OCI-LY7 (cell line): ENCODE measurements around the gene ATL2. TPM values are rescaled to one million over a fixed set of nuclear protein-coding genes. Genes with fewer than 3 reads are reported as not detected.

ENCODE experiments used
- BruUV-seq: library from RNA; stranded (reverse); fragments of 400-500 nt; replicated peaks from 2 replicates; lab custom pipeline; 2021; lab: Mats Ljungman, UMichigan
- CTCF ChIA-PET: fragments of 300-600 bp; sonication (Branson Sonifier 250); formaldehyde crosslinking; loops from one replicate; lab custom pipeline; 2022; ENCODE audit warnings: antibody characterized with exemption; ENCODE audit not compliant: unreplicated experiment; lab: Charles Lee
- POLR2A ChIA-PET: fragments of 300-600 bp; sonication (Branson Sonifier 250); formaldehyde crosslinking; loops from one replicate; lab custom pipeline; 2022; ENCODE audit warnings: antibody characterized with exemption; lab: Charles Lee
- DNase-seq: peaks from one replicate; pipeline ENCODE4 v3.0.0-alpha.2; 2015; ENCODE audit warnings: low spot score
- H2AFZ ChIP-seq: fragments of 200-600 bp; sonication (generic), shearing (Covaris generic); 2 replicates; pipeline ENCODE4 v1.6.1; 2014; ENCODE audit warnings: mild to moderate bottlenecking, antibody characterized with exemption, low read length, moderate library complexity
- H3K27ac ChIP-seq: fragments of 200-600 bp; sonication (generic); 2 replicates; pipeline ENCODE4 v1.5.1; 2014; ENCODE audit warnings: mixed run types, low read depth, mild to moderate bottlenecking, moderate library complexity, low read length, inconsistent platforms; ENCODE audit not compliant: poor library complexity, severe bottlenecking
- H3K36me3 ChIP-seq: fragments of 200-600 bp; sonication (generic); 2 replicates; pipeline ENCODE4 v1.6.1; 2014; ENCODE audit warnings: mild to moderate bottlenecking, antibody characterized with exemption, low read length, moderate library complexity, mixed read lengths; ENCODE audit not compliant: insufficient read depth
- H3K4me1 ChIP-seq: fragments of 200-600 bp; sonication (generic); 2 replicates; pipeline ENCODE4 v1.5.1; 2014; ENCODE audit warnings: mild to moderate bottlenecking, low read length; ENCODE audit not compliant: insufficient read depth, poor library complexity, severe bottlenecking
- H3K4me2 ChIP-seq: fragments of 200-600 bp; sonication (generic); 2 replicates; pipeline ENCODE4 v1.6.1; 2014; ENCODE audit warnings: mild to moderate bottlenecking, low read length
- H3K4me3 ChIP-seq: fragments of 200-600 bp; sonication (generic); 2 replicates; pipeline ENCODE4 v1.5.1; 2014; ENCODE audit warnings: mild to moderate bottlenecking, low read depth, low read length; ENCODE audit not compliant: poor library complexity, severe bottlenecking
- H3K79me2 ChIP-seq: fragments of 200-600 bp; sonication (generic); 2 replicates; pipeline ENCODE4 v1.6.1; 2016; ENCODE audit warnings: low read depth, mild to moderate bottlenecking, low read length, moderate library complexity, mixed read lengths; ENCODE audit not compliant: insufficient read depth
- H3K9me2 ChIP-seq: fragments of 200-600 bp; sonication (generic); 2 replicates; pipeline ENCODE4 v1.6.1; 2016; ENCODE audit warnings: mild to moderate bottlenecking, low read length, mixed read lengths; ENCODE audit not compliant: insufficient read depth
- H3K9me3 ChIP-seq: fragments of 200-600 bp; sonication (generic); 2 replicates; pipeline ENCODE4 v1.6.1; 2014; ENCODE audit warnings: mild to moderate bottlenecking, mixed run types, low read length, mixed read lengths
- H4K20me1 ChIP-seq: fragments of 200-600 bp; sonication (generic); 2 replicates; pipeline ENCODE4 v1.6.1; 2014; ENCODE audit warnings: mild to moderate bottlenecking, antibody characterized with exemption, low read length, moderate library complexity, mixed read lengths; ENCODE audit not compliant: insufficient read depth
- CTCF ChIP-seq: fragments of 200-600 bp; sonication (generic); conservative IDR thresholded peaks from 2 replicates; pipeline ENCODE4 v1.5.1; 2014; ENCODE audit warnings: mild to moderate bottlenecking, antibody characterized with exemption, low read length, moderate library complexity, mixed read lengths
- EZH2phosphoT487 ChIP-seq: fragments of 200-600 bp; sonication (generic); IDR thresholded peaks from 2 replicates; pipeline ENCODE4 v1.6.1; 2018; ENCODE audit warnings: low read depth, borderline replicate concordance, mild to moderate bottlenecking, mixed run types, antibody characterized with exemption, low read length, moderate library complexity, mixed read lengths
- intact Hi-C: fragments of 100-400 bp; cut with micrococcal nuclease; formaldehyde crosslinking; loops from one replicate; pipeline ENCODE4 v1.10.0; 2022; ENCODE audit not compliant: unreplicated experiment
- total RNA-seq, 2 experiments: library from RNA; depleted of rRNA in 1 of 2; stranded (reverse); fragments of >200 nt in 1 of 2; shearing (Covaris generic) in 1 of 2; gene quantifications; 2 replicates each; pipeline ENCODE4 v1.2.3, GENCODE V29; 2014 to 2022

The ATL2 gene
- total RNA-seq, 2 experiments from 2014 or later = 135 to 142 TPM

GRCh38 chr2:38344813-38345212, 32.3 kb downstream of the ATL2 start:
- Histone ChIP-seq H3K4me3 (no peak overlapping the region), H3K79me2 (peaks cover 87% of the 10 kb centered on the region), H3K4me2 (no peak overlapping the region), H3K9me3 (peaks cover 12% of the 10 kb centered on the region; the same call in 1 of the 2 replicates), H4K20me1 (no peaks in the 10 kb centered on the region), H2AFZ (no peak overlapping the region), H3K9me2 (no peaks in the 10 kb centered on the region), H3K36me3 (peaks cover 90% of the 10 kb centered on the region), H3K27ac (no peak overlapping the region), H3K4me1 (no peaks in the 10 kb centered on the region)
- DNase-seq = no peak
- ChIA-PET CTCF (no interaction called here), POLR2A (interaction anchor here (0.6 to 0.7 kb wide), 2 partner anchors 14 to 124 kb away, joined by 3 read pairs; no protein-coding TSS in a partner anchor)
- no TSS peak for BruUV-seq
- no peak for TF ChIP-seq CTCF
- no peak for TF ChIP-seq EZH2phosphoT487
- intact Hi-C loops = no loop called here

GRCh38 chr2:38343212-38343611, 33.9 kb downstream of the ATL2 start:
- Histone ChIP-seq H3K79me2 (peaks cover 83% of the 10 kb centered on the region), H3K4me1 (no peaks in the 10 kb centered on the region), H2AFZ (no peak overlapping the region), H3K9me3 (peaks cover 12% of the 10 kb centered on the region; the same call in 1 of the 2 replicates), H4K20me1 (no peaks in the 10 kb centered on the region), H3K9me2 (no peaks in the 10 kb centered on the region), H3K36me3 (peaks cover 100% of the 10 kb centered on the region), H3K4me2 (no peak overlapping the region), H3K27ac (no peak overlapping the region), H3K4me3 (no peak overlapping the region)
- POLR2A ChIA-PET = interaction anchor here (0.6 to 1.9 kb wide), 8 partner anchors 10 to 1463 kb away, joined by 3 to 12 read pairs (median 6); no protein-coding TSS in a partner anchor
- no peak for DNase-seq
- TF ChIP-seq CTCF (no peak), EZH2phosphoT487 (no peak)
- CTCF ChIA-PET = interaction anchor here (0.6 kb wide), 1 partner anchor 34 kb away, joined by 3 read pairs; no protein-coding TSS in a partner anchor
- BruUV-seq = no TSS peak
- intact Hi-C loops = no loop called here

GRCh38 chr2:38336621-38337020, 40.5 kb downstream of the ATL2 start:
- H4K20me1 ChIP-seq = no peaks in the 10 kb centered on the region
- no peaks in the 10 kb centered on the region for H3K4me1 ChIP-seq
- no peaks in the 10 kb centered on the region for H3K9me2 ChIP-seq
- no peak overlapping the region for H3K4me3 ChIP-seq
- H3K4me2 ChIP-seq = no peak overlapping the region
- H2AFZ ChIP-seq = no peak overlapping the region
- ChIA-PET CTCF (no interaction called here), POLR2A (no interaction called here)
- no peaks in the 10 kb centered on the region for H3K9me3 ChIP-seq
- H3K36me3 ChIP-seq = peaks cover 96% of the 10 kb centered on the region
- H3K79me2 ChIP-seq = peaks cover 67% of the 10 kb centered on the region; the same call in 1 of the 2 replicates
- H3K27ac ChIP-seq = no peak overlapping the region
- no peak for TF ChIP-seq EZH2phosphoT487
- TF ChIP-seq CTCF = no peak
- BruUV-seq = no TSS peak
- intact Hi-C loops = no loop called here
- DNase-seq = no peak
